AG10803 (cell line): ENCODE data around the gene IPPK.
"Not testable (repeated sequence)": the region's sequence is repeated elsewhere in the genome, so short reads cannot be mapped to it uniquely, and the experiment has no call there.

Source experiments
- DNase-seq: peaks from one replicate; pipeline ENCODE4 v3.0.0; 2010; ENCODE audit warnings: low read depth
- H3K4me3 ChIP-seq: 2 replicates; pipeline ENCODE4 v1.5.1; 2011; ENCODE audit warnings: mild to moderate bottlenecking, low read length, control low read depth
- TF ChIP-seq, protein P1 (sequence below): conservative IDR thresholded peaks from 2 replicates; pipeline ENCODE4 v1.5.1; 2011; ENCODE audit warnings: mild to moderate bottlenecking, low read length, control low read depth, inconsistent platforms

Gene IPPK

DNA sequence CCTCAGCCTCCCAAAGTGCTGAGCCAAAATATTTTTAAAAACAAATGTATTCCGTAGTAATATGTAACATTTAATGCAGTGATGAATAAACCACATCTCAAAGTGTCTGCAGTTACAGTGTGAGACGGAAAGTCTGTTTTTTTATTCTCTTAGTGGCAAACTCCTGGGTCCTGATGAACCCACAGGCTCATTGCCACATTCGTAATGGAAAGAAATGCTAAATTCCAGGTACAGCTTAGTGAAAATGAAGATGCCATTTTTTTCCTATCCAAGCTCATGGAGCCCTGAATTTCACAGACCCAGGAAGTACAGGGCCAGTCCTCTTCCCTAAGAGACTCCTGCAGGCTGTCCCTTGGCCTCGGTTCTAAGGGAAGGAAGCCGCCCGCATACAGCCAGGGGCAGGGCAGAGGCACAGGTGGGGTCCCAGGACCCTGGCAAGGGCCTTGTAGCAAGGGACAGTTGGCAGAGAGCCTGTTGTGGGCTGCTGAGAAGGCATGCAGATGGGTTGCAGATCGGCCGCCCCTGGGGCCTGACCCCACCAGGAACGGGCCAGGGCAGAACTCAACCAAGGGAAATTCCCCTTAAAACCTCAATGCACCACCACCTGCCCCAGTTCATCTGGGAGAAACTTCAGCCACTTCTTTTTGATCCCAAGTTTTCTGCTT is 36.2 kb downstream of the IPPK start:
- no peak overlapping the region for H3K4me3 ChIP-seq
- DNase-seq, result no peak
- TF ChIP-seq, protein P1, sequence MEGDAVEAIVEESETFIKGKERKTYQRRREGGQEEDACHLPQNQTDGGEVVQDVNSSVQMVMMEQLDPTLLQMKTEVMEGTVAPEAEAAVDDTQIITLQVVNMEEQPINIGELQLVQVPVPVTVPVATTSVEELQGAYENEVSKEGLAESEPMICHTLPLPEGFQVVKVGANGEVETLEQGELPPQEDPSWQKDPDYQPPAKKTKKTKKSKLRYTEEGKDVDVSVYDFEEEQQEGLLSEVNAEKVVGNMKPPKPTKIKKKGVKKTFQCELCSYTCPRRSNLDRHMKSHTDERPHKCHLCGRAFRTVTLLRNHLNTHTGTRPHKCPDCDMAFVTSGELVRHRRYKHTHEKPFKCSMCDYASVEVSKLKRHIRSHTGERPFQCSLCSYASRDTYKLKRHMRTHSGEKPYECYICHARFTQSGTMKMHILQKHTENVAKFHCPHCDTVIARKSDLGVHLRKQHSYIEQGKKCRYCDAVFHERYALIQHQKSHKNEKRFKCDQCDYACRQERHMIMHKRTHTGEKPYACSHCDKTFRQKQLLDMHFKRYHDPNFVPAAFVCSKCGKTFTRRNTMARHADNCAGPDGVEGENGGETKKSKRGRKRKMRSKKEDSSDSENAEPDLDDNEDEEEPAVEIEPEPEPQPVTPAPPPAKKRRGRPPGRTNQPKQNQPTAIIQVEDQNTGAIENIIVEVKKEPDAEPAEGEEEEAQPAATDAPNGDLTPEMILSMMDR, result no peak

DNA sequence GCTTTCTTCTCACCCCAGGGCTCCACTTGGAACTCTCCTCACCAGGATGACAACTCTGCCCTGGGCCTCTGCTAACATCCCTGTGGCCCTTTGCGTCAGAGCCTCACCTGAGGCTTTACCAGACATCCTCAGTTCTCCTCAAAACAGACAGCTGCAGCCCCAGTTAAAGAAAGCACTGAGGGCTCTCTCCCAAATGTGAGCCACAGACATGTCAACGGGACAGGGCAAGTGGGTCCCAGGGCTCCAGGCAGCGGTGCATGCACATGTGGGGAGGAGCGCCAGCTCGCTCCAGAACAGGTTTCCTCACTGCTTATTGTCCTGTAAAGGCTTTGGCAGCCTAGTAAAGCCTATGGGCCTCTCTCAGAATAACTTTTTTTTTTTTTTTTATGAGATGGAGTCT is 37.3 kb downstream of the IPPK start:
- TF ChIP-seq, protein P1, result no peak

DNA sequence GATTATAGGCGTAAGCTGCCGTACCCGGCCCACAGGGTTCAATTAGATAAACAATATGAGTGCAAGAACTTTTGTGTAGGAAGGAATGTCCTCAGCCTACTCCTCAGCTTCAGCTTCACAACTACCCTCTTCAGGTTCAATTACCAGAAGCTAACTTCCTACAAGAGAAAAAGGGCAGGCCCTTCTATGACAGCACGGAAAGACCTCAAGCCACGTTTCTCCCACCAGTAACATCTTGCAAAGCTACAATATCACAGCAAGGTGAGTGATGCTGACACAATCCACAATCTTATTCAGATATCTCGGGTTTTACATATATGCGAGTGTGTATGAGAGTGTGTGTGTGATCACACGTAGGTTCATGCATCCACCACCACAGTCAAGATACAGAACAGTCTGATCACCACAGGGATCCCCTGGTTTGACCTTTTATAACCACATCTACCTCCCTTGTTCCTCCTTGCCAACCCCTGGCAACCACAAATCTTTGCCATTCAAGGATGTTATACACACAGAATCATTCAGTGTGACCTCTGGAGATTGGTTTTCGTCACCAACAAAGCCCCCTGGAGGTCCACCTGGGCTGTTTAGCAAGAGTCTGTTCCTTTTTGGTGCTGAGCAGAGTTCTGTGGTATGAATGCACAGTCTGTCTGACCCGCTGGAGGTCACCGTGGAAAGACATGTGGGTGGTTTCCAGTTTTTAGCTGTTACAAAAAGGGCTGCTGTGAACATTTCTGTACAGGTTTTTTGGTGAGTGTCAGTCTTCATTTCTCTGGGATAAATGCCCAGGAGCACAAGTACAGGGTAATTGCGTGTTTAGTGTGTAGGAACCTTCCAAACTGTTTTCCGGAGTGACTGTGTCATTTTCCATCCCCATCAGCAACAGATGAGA is 38.2 kb downstream of the IPPK start:
- DNase-seq, result no peak
- no peak overlapping the region for H3K4me3 ChIP-seq
- TF ChIP-seq, protein P1, result no peak

More for the DNA sequence above, 37.3 kb downstream of the IPPK start:
- H3K4me3 ChIP-seq, result no peak overlapping the region
- DNase-seq, result no peak

DNA sequence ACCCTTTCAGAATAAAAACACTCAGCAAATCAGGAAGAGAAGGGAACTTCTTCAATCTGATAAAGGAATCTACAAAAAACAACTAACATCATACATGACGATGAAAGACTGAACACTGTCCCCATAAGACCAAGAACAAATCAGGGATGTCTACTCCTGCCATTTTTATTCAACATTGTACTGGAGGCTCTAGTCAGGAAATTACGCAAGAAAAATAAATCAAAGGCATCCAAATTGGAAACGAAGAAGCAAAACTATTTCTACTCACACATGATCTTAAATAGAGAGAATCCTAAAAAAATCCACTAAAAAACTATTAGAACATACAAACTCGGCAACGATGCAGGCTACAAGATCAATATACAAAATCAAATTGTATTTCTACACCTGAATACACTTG is 42.3 kb downstream of the IPPK start:
- H3K4me3 ChIP-seq, result no peak overlapping the region
- DNase-seq, result peak; percentile 39
- TF ChIP-seq, protein P1, result no peak

DNA sequence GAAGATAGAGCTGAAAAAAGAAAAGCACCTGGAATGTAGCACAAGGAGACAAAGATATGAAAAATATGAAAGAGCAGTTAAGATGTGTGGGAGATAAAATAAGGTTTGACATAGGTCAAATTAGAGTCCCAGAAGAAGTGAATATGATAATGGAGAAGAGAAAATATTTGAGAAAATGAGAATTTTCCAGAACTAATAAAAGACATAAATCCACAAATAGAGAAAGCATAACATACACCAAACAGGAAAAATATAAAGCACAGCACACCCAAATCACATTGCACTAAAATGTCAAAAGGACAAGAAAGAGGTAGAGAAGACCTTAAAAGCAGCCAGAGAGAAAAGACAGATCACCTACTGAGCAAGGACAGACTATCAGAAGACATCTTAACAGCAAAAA is 43.4 kb downstream of the IPPK start:
- H3K4me3 ChIP-seq, result no peak overlapping the region
- TF ChIP-seq, protein P1, result no peak
- no peak for DNase-seq

DNA sequence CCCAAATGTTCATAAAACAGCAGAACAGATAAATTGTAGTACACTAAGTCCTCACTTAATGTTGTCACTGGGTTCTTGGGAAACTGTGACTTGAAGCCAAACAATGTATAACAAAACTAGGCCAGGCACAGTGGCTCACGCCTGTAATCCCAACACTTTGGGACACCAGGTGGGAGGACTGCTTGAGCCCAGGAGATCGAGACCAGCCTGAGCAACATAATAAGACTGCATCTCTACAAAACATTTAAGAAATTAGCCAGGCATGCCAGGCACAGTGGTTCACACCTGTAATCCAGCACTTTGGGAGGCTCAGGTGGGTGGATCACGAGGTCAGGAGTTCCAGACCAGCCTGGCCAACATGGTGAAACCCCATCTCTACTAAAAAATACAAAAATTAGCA is 46.0 kb downstream of the IPPK start:
- not testable (repeated sequence) for H3K4me3 ChIP-seq, DNase-seq

DNA sequence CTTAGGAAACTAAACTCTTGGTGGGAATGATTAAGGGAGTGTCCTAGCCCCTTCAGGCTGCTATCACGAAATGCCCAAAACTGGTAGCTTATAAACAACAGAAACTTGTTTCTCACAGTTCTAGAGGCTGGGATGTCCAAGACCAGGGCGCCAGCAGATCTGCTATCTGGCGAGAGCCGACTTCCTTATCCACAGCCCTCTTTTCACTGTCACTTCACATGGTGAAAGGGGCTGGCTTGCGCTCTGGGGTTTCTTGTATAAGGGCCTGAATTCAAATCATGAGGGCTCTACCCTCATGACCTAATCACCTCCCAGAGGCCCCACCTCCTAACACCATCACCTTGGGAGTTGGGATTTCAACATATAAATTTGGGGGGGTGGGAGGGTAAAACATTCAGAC is 49.1 kb downstream of the IPPK start:
- DNase-seq, result no peak
- TF ChIP-seq, protein P1, result no peak
- H3K4me3 ChIP-seq, result no peak overlapping the region
